Stimulated activated CD4-positive, alpha-beta T cell treated with anti-CD3 and anti-CD28 coated beads, Interleukin-15, amount 100 ng/mL, for 24 hours (primary cell): ENCODE measurements around the gene MAP1B.
"Not testable (repeated sequence)": the region's sequence is repeated elsewhere in the genome, so short reads cannot be mapped to it uniquely, and the experiment has no call there.

ENCODE experiments used
- DNase-seq: peaks from one replicate; pipeline ENCODE4 v3.0.0-alpha.2; 2020

Gene MAP1B

DNA sequence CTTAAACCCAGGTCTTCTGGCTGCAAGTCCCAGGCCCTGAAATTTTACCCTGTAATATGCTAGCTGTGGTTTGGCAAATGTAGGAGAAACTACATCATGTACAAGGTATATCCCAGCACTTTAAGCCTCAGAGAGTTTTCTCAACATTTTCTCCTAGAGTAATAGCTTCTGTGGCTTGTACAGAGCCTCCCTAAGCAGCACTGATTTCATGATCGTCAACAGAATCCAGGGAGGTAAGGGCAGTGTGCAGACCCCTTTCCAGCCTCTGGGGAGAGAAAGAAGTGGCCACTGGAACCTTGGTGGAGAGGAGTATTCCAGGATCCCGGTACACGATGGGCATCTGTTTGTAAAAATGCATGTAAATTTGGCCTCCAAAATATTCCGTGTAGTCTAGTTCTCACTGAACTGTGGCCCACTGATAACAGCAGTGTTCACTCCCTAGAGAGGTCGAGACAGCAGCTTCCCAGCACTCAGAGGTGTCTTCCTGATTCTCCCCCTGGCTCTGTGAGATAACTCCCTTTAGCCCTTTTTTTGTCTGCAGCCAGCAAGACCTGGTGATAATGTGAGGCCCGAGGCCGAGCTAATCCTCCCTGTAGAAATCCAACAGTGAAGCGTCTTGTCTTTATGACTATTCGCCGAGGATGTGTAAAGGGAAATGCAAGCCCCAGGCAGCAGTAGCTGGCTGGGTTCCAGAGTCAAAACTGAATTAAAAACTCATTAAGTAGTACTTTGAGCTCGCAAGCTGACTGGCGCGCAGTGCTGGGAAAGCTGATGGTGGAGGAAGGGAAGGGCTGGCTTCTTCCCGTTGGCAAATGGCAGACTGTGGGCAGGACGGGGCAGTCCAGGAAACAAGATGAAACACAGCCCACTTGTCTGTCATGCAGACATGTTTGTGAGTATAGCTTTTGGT, 59.0 kb downstream of the MAP1B start:
- no peak for DNase-seq

- no peak for DNase-seq
These were observed 60.0 kb downstream of the MAP1B start for GRCh38 chr5:72167257-72167656.

GRCh38 chr5:72167804-72168203, 60.5 kb downstream of the MAP1B start:
- DNase-seq = no peak

DNA sequence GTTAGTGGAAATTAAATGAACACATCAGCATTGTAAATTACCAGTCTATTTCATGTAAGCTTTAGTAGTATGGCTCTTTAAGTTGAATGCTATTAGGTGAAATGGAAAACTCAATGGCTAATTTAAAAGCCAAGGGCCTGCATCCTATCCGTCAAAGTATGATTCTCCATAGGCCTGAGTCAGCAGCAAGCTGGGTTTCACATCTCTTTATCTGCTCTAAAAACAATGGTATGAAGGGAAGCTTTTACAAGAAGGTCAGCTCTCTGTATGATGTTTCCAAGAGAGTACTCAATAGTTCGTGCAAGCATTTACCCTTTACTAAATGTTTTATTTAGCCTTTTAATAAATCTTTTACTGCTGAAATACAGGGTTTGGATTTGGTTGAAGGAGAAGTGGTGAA, 62.8 kb downstream of the MAP1B start:
- no peak for DNase-seq

GRCh38 chr5:72171181-72171580, 63.9 kb downstream of the MAP1B start:
- not testable (repeated sequence) for DNase-seq

DNA sequence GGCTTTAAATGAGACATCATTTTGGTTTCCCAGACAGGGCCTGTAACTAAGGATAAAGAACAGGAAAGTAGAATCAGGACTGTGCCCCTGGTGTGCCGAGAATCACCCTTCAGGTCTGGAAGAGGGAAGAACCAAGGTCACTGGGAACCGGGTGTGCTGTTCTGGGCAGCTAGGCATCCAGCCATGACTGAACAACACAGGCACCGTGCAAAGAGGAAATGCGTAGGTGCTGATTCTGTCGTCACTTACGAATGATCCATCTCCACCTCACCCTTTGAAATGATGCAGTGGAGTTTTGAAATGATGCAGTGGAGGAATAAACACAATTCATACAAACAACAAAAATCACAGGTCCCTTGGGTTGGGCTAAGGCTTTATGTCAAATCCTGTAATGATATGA, 64.4 kb downstream of the MAP1B start:
- DNase-seq = peak; percentile 32

GRCh38 chr5:72172786-72173185, 65.5 kb downstream of the MAP1B start:
- DNase-seq = no peak

DNA sequence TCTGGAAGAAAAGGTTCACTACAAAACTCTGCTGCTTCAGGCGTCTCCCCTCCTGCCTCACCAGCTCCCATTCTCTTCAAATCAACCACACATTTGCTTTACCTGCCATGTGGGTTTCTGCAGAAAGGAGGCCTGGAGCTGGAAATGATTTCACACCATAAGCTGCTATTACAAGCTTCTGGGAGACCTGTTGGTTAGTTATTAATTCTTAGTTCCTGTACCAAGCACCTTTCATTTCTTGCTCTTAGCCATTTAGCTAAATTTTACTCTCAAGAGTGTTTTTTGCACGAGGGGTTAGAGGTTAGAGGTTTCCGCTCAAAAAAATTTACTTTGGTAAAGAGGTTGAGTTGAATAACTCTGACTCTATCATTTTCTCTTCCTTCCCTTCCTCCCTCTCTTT, 70.3 kb downstream of the MAP1B start:
- no peak for DNase-seq

DNA sequence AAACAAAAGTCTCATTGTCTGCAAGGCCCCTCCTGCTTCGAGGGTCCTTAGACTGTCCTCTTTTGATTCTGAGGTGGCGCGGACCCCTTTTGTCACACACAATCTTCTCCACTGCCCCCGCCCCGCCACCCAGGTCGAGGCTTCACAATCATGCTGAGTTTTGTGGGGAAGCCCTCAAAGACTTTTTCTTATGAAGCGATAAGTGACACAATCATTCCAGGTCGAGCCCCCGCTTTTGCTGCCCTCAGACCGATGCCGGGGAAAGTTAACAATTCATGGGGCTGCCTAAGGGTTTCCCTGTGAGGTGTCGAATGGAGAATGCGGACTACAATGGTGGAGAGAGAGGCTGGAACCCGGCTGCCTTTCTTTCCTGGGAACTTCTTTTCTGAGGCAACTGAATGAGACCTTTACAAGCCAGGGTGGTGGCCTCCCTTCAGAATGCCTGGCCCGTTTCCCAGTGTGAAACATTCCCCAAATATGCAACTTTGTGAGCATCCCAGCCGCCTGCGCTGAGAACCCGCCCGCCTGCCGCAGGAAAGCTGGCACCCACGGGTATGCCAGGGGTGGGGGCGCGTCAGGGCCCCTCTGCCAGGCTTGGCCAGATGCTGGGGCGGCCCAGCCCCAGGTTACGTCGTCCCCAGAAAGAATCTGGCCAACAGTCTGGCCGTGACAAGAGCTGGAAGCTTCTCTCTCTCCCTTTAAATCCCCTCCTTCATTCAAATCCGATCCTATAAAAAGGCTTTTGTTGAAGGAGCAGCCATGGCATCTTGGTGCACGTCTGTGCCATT, 71.9 kb downstream of the MAP1B start:
- DNase-seq = no peak

DNA sequence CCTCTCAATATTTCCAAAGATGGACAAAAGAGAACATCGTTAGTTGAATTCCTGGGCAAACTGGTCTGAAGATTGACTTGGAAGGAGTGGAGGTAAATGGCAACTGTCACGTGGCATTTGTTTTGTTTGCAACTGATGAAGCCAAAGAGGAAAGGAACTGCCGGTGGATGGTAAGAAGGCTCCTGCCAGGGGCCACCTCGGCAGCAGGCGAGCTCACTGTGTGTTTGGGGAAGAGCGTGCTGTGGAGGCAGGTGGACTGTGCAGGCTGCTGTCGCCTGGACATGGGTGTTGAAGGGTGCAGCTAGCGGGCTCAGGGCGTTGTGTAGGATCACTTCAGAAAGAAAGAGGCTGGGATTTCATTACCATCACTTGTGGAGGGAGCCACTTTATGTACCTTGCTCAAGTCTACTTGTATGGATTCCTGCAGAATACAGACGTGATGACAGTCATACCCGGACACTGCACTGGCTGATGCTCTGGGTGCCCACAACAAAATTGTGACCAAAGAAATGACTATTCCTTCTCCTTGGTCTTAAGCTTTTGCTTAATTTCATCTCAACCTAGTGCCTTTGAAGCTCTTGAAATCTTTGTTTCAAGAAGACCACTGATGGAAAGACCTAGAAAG, 72.7 kb downstream of the MAP1B start:
- no peak for DNase-seq

GRCh38 chr5:72180925-72181324, 73.7 kb downstream of the MAP1B start:
- no peak for DNase-seq

- no peak for DNase-seq
These were observed 75.4 kb downstream of the MAP1B start for GRCh38 chr5:72182686-72183085.

GRCh38 chr5:72183101-72183520, 75.8 kb downstream of the MAP1B start:
- no peak for DNase-seq

DNA sequence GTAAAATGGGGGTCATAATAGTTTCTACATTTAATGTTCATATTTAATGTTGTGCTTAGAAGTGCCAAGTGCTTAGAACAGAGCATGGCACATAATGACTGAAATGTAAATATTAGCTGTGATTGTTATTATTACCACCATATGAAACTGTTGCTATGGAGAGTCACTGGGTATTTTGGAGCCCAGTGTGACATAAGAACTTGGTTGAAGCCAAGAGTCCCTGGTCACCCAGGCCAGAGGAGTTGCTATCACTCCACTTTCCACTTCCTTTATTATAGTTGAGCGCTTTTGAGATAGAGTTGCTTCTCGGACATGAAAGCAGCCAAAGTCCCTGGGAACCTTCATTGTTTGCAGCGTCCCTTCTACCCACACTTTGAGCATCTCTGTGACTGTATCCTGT, 77.1 kb downstream of the MAP1B start:
- DNase-seq = no peak

DNA sequence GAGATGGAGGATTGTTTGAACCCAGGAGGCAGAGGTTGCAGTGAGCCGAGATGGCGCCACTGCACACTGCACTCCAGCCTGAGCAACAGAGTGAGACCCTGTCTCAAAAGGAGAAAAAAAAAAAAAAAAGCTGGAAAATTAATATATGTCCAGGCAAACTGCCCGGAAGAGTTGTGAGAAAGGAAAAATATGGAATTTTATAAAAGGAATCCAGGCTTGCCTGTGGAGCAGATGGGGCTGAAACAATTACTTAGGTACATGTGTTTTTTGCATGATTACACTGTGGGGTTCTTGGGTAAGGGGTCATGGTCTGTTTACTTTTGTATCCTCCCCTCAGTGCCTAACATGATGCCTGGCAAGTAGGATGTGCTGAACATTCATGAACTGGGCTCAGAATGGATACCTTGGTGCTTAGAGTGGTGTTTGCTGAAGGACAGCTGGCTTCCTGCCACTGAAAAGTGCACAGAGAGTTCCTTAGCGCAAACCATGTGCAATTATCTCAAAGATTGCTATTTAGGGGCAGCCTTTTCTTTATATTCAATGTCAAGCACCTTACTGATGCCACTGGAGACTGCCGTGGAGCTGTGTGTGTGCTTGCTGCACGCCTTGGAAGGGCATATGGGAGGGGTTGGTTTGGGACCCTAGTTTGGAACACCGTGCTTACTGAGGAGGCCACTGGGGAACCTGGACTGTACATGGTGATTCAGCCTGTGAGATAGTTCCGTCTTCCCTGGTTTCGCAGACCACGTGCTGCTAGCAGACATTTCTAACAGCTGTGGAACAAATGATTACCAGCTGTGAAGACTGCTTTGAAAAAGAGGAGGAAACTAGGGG, 78.4 kb downstream of the MAP1B start:
- DNase-seq = no peak

GRCh38 chr5:72187388-72188075, 80.3 kb downstream of the MAP1B start:
- DNase-seq = no peak

DNA sequence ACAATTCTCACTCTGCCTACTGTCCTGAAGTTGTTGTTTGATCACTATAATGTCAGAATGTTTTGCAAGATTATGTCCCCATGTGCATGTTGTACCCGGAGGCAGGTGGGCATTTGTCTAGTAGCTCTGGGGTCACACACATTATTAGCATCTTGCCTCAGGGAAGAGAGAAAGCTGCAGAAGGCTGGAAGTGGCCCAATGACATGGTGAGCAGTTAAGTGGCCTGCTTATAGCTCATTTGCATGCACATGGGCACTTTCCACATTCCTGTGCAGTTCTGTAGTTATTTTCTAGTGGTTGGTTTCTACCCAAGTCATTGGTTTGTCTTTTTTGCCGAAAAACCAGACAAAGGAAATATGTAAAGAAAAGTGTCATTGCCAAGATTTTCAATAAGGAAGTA, 80.9 kb downstream of the MAP1B start:
- DNase-seq = no peak

DNA sequence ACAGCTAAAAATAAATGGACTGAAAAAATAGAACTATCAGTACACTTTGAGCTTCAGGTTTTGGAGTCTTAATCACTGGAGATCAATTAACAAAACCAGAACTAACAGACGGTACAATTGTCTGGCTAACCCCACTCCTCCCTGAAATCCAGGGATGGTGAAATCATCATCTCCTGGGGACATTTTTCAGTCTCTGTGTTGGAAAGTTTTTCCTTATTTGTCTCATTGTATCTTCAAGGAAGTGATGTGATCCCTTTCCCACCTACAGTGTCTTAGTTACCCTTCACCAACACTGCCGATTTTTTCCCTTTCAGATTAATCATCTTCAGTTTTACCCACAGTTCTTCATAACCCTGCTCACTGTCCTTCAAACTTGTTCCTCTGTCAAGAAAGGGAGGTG, 81.9 kb downstream of the MAP1B start:
- no peak for DNase-seq

DNA sequence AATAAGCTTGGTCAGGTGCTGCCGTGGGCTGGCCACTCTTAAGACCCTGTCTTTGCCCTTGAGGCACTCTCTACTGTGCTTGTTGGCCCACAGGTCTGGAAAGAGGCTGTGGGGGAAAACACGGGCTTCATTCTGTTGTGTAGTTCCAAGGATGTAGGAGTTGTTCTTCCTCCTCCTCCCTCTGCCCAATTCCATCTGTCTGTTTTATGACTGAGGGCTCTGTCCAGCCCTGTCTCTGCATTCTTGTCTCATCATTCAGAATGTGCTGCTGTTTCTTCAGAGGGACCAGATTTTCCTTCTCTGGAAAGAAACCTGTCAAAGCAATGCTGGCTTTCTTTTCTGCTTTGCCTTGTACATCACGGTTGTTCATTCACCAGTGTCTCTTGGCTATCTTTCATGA, 84.1 kb downstream of the MAP1B start:
- DNase-seq = no peak

- DNase-seq = peak; percentile 43
These were observed 87.6 kb downstream of the MAP1B start for GRCh38 chr5:72194846-72195245.

DNA sequence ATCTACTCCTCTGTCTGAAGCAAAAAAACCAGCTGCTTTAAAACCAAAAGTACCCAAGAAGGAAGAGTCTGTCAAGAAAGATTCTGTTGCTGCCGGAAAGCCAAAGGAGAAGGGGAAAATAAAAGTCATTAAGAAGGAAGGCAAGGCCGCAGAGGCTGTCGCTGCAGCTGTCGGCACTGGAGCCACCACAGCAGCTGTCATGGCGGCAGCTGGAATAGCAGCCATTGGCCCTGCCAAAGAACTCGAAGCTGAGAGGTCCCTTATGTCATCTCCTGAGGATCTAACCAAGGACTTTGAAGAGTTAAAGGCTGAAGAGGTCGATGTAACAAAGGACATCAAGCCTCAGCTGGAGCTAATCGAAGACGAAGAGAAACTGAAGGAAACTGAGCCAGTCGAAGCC, 88.3 kb downstream of the MAP1B start:
- no peak for DNase-seq

- no peak for DNase-seq
These were observed 90.1 kb downstream of the MAP1B start for GRCh38 chr5:72197393-72197792.
